ENCODE measurements around the gene PCDHB10.

Gene PCDHB10

DNA sequence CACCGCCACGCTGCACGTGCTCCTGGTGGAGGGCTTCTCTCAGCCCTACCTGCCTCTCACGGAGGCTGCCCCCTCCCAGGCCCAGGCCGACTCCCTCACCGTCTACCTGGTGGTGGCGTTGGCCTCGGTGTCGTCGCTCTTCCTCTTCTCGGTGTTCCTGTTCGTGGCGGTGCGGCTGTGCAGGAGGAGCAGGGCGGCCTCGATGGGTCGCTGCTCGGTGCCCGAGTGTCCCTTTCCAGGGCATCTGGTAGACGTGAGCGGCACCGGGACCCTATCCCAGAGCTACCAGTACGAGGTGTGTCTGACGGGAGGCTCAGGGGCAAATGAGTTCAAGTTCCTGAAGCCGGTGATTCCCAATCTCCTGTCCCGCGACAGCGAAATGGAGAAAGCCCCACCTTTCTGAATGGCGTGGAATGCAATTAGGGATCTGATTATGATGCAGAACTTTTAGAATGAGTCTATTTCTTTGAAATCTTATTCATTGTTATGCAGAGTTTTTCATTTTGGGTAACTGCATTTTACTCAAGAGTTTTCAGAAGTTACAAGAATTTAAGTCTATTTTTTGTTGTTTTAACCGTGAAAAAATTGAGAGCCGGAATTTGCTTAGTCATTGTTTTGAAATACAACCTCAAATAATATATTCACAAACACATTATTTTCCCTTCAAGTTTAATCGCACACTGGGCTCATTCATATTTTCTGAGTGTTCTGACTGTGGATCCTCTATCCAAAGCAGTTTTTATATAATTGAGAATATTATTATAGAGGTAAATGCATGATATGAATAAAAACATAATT lies 44.6 kb downstream of the PCDHB10 start:
- no peak for DNase-seq (ENCODE audit: low read depth in 2 of 2)

DNA sequence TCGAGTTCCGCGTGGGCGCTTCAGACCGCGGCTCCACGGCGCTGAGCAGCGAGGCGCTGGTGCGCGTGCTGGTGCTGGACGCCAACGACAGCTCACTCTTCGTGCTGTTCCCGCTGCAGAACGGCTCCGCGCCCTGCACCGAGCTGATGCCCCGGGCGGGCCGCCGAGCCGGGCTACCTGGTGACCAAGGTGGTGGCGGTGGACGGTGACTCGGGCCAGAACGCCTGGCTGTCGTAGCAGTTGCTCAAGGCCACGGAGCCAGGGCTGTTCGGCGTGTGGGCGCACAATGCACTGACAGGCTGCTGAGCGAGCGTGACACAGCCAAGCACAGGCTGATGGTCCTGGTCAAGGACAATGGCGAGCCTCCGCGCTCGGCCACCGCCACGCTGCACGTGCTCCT lies 49.3 kb downstream of the PCDHB10 start:
- DNase-seq (ENCODE audit: low read depth in 2 of 2): no peak
